Astrocyte (in vitro differentiated cells and primary cell): ENCODE results near the gene SOX15. TPM values are rescaled to one million over a fixed set of nuclear protein-coding genes. Genes with fewer than 3 reads are reported as not detected.
"Not testable (repeated sequence)": the region's sequence is repeated elsewhere in the genome, so short reads cannot be mapped to it uniquely, and the experiment has no call there.

Source experiments
- DNase-seq: peaks from one replicate; pipeline ENCODE4 v3.0.0-alpha.2; 2010; ENCODE audit warnings: low read depth
- FAIRE-seq: peaks from 2 replicates; lab custom pipeline; 2011; peaks lifted over from hg19 to GRCh38; lab: Jason Lieb, UNC
- H2AFZ ChIP-seq: 2 replicates; pipeline ENCODE4 v1.6.0; 2012; ENCODE audit warnings: low read depth, low read length, inconsistent platforms
- H3K27ac ChIP-seq: 2 replicates; pipeline ENCODE4 v1.5.1; 2011; ENCODE audit warnings: low read depth, low read length, inconsistent platforms
- H3K27me3 ChIP-seq: 2 replicates; pipeline ENCODE4 v1.6.0; 2011; ENCODE audit warnings: low read length, inconsistent platforms; ENCODE audit not compliant: insufficient read depth
- H3K36me3 ChIP-seq: 2 replicates; pipeline ENCODE4 v1.5.1; 2011; ENCODE audit warnings: low read length, inconsistent platforms; ENCODE audit not compliant: insufficient read depth
- H3K4me1 ChIP-seq: 2 replicates; pipeline ENCODE4 v1.5.1; 2011; ENCODE audit warnings: low read length, inconsistent platforms; ENCODE audit not compliant: insufficient read depth
- H3K4me2 ChIP-seq: 2 replicates; pipeline ENCODE4 v1.6.0; 2012; ENCODE audit warnings: low read length, inconsistent platforms
- H3K4me3 ChIP-seq: 2 replicates; pipeline ENCODE4 v1.5.1; 2011; ENCODE audit warnings: low read depth, mild to moderate bottlenecking, low read length, inconsistent platforms; ENCODE audit not compliant: insufficient read depth
- H3K79me2 ChIP-seq: 2 replicates; pipeline ENCODE4 v1.6.0; 2012; ENCODE audit warnings: mild to moderate bottlenecking, low read length, inconsistent platforms; ENCODE audit not compliant: insufficient read depth
- H3K9ac ChIP-seq: 2 replicates; pipeline ENCODE4 v1.6.0; 2012; ENCODE audit warnings: mild to moderate bottlenecking, low read length, inconsistent platforms
- H3K9me3 ChIP-seq: 2 replicates; pipeline ENCODE4 v1.5.1; 2012; ENCODE audit warnings: low read depth, mild to moderate bottlenecking, low read length, inconsistent platforms; ENCODE audit not compliant: insufficient read depth
- H4K20me1 ChIP-seq: 2 replicates; pipeline ENCODE4 v1.6.0; 2012; ENCODE audit warnings: low read length, inconsistent platforms; ENCODE audit not compliant: insufficient read depth
- H3K27ac Mint-ChIP-seq: one replicate; pipeline ENCODE4 v1.8.0; 2021; ENCODE audit warnings: mild to moderate bottlenecking, mixed read lengths; ENCODE audit not compliant: unreplicated experiment
- H3K27me3 Mint-ChIP-seq: one replicate; pipeline ENCODE4 v1.8.0; 2021; ENCODE audit warnings: low read depth, mixed read lengths; ENCODE audit not compliant: unreplicated experiment
- H3K36me3 Mint-ChIP-seq: one replicate; pipeline ENCODE4 v1.8.0; 2021; ENCODE audit warnings: low read depth, mixed read lengths; ENCODE audit not compliant: unreplicated experiment
- H3K4me1 Mint-ChIP-seq: one replicate; pipeline ENCODE4 v1.8.0; 2021; ENCODE audit warnings: low read depth, mixed read lengths; ENCODE audit not compliant: unreplicated experiment
- H3K4me3 Mint-ChIP-seq: one replicate; pipeline ENCODE4 v1.8.0; 2021; ENCODE audit warnings: mild to moderate bottlenecking, moderate library complexity, mixed read lengths; ENCODE audit not compliant: unreplicated experiment
- H3K9me3 Mint-ChIP-seq: one replicate; pipeline ENCODE4 v1.8.0; 2021; ENCODE audit warnings: mild to moderate bottlenecking, mixed read lengths; ENCODE audit not compliant: unreplicated experiment
- EZH2 ChIP-seq: IDR thresholded peaks from 2 replicates; pipeline ENCODE4 v1.6.1; 2012; ENCODE audit warnings: mild to moderate bottlenecking, low read length, inconsistent platforms; ENCODE audit not compliant: insufficient read depth
- total RNA-seq: library from RNA; stranded (reverse); gene quantifications from 2 replicates; pipeline ENCODE4 v1.2.1, GENCODE V29; 2021
- TF ChIP-seq, protein P1 (sequence below): IDR thresholded peaks from 2 replicates; pipeline ENCODE4 v1.5.1; 2011; ENCODE audit warnings: low read depth, mild to moderate bottlenecking, inconsistent platforms, low read length, moderate library complexity; ENCODE audit not compliant: insufficient read depth

SOX15 gene
- total RNA-seq, 1 donor from 2014 or later: 4.0 TPM

DNA sequence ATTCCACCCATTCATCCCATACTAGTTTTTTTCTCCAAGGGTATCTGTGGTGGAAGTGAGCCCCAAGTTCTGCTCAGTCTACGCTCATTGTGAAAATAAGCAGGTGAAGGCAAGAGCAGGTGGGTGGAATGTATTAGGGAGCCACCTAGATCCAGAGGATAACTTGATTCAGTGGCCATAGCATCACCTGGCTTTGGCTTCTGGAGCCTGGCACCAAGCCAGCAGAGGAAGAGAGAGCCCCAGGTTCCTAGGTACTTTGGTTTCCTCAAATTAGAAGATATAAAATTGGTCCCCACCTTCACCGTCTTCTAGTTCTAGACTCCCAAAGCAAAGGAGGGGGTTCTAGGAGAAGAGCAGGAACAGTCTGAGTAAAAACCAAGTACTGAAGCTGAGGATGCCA, 20.7 kb upstream of the SOX15 start:
- Mint-ChIP-seq H3K4me1 (peaks cover 32% of the 10 kb centered on the region), H3K4me3 (no peak overlapping the region), H3K27ac (peak overlapping the region; percentile 12), H3K36me3 (peaks cover 5% of the 10 kb centered on the region), H3K27me3 (no peaks in the 10 kb centered on the region), H3K9me3 (no peaks in the 10 kb centered on the region)
- FAIRE-seq: no peak
- H3K9me3 ChIP-seq: no peaks in the 10 kb centered on the region
- no peaks in the 10 kb centered on the region for H3K27me3 ChIP-seq
- DNase-seq: no peak
- TF ChIP-seq EZH2: no peak
- TF ChIP-seq, protein P1, sequence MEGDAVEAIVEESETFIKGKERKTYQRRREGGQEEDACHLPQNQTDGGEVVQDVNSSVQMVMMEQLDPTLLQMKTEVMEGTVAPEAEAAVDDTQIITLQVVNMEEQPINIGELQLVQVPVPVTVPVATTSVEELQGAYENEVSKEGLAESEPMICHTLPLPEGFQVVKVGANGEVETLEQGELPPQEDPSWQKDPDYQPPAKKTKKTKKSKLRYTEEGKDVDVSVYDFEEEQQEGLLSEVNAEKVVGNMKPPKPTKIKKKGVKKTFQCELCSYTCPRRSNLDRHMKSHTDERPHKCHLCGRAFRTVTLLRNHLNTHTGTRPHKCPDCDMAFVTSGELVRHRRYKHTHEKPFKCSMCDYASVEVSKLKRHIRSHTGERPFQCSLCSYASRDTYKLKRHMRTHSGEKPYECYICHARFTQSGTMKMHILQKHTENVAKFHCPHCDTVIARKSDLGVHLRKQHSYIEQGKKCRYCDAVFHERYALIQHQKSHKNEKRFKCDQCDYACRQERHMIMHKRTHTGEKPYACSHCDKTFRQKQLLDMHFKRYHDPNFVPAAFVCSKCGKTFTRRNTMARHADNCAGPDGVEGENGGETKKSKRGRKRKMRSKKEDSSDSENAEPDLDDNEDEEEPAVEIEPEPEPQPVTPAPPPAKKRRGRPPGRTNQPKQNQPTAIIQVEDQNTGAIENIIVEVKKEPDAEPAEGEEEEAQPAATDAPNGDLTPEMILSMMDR: no peak
- peaks cover 22% of the 10 kb centered on the region for H3K4me1 ChIP-seq
- H3K4me3 ChIP-seq: no peak overlapping the region
- H3K27ac ChIP-seq: no peak overlapping the region
- H2AFZ ChIP-seq: no peak overlapping the region
- H3K4me2 ChIP-seq: no peak overlapping the region
- peaks cover 14% of the 10 kb centered on the region for H3K36me3 ChIP-seq
- H3K79me2 ChIP-seq: peaks cover 83% of the 10 kb centered on the region
- no peak overlapping the region for H3K9ac ChIP-seq
- peaks cover 72% of the 10 kb centered on the region for H4K20me1 ChIP-seq

DNA sequence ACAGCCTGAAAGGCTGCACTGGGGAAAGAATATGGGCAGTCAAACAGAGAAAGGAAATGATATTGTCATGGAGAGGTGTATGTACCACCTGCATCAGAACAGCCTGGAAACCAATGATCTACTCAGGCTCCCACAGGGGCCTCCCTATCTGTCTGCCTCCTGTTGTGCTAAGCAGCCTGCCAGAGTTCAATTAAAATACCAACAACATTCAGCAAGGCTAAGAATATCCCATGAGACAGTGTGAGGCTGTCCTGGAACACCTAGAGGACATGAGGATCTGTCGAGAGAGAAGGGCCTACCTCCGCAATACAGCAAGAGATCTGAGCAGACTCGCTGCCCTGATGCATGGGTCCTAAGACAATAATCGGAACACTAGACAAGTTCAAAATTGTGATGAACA, 16.4 kb upstream of the SOX15 start:
- H3K4me3 Mint-ChIP-seq: no peak overlapping the region
- FAIRE-seq: no peak
- DNase-seq: no peak
- Histone ChIP-seq H3K9ac (no peak overlapping the region), H3K4me3 (no peak overlapping the region), H3K4me2 (no peak overlapping the region), H3K79me2 (peaks cover 61% of the 10 kb centered on the region), H3K27me3 (no peaks in the 10 kb centered on the region), H2AFZ (no peak overlapping the region), H3K9me3 (no peaks in the 10 kb centered on the region), H3K27ac (no peak overlapping the region), H3K36me3 (peaks cover 36% of the 10 kb centered on the region), H4K20me1 (peaks cover 54% of the 10 kb centered on the region), H3K4me1 (no peaks in the 10 kb centered on the region)
- peaks cover 18% of the 10 kb centered on the region for H3K36me3 Mint-ChIP-seq
- peaks cover 10% of the 10 kb centered on the region for H3K4me1 Mint-ChIP-seq
- H3K9me3 Mint-ChIP-seq: no peaks in the 10 kb centered on the region
- H3K27me3 Mint-ChIP-seq: no peaks in the 10 kb centered on the region
- no peak for TF ChIP-seq EZH2
- TF ChIP-seq, protein P1: no peak
- no peak overlapping the region for H3K27ac Mint-ChIP-seq

DNA sequence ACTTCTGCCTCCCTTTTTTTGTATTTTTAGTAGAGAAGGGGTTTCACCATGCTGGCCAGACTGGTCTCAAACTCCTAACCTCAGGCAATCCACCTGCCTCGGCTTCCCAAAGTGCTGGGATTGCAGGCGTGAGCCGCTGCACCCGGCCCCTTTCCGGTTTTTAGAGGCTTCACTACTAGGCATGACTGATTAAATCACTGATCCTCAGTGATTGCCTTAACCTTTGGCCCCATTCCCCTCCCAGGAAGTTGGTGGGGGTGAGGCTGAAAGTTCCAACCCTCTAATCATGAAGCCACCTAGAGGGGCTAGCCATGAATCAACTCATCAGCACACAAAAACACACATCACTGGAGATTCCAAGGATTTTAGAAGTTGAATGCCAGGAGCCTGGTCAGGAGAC, 7.7 kb upstream of the SOX15 start:
- not testable (repeated sequence) for H3K27ac ChIP-seq, H3K27ac Mint-ChIP-seq, H3K9me3 ChIP-seq, H3K4me3 Mint-ChIP-seq, H3K4me2 ChIP-seq, H3K4me3 ChIP-seq, H3K4me1 Mint-ChIP-seq, H3K27me3 Mint-ChIP-seq, H3K9ac ChIP-seq, H2AFZ ChIP-seq, H3K27me3 ChIP-seq, H3K9me3 Mint-ChIP-seq, DNase-seq, H3K79me2 ChIP-seq, H3K4me1 ChIP-seq
- H3K36me3 Mint-ChIP-seq: peaks cover 31% of the 10 kb centered on the region
- Histone ChIP-seq H3K36me3 (peaks cover 56% of the 10 kb centered on the region), H4K20me1 (peaks cover 28% of the 10 kb centered on the region)
- FAIRE-seq: peak; percentile 37
